HG03139 (cell line): Measurements from ENCODE around the gene ANXA2R.

Experiments used
- ATAC-seq: cut with Tn5 transposase; IDR thresholded peaks from one replicate; pipeline ENCODE4 v1.9.1; 2021; ENCODE audit not compliant: unreplicated experiment

Gene ANXA2R

DNA sequence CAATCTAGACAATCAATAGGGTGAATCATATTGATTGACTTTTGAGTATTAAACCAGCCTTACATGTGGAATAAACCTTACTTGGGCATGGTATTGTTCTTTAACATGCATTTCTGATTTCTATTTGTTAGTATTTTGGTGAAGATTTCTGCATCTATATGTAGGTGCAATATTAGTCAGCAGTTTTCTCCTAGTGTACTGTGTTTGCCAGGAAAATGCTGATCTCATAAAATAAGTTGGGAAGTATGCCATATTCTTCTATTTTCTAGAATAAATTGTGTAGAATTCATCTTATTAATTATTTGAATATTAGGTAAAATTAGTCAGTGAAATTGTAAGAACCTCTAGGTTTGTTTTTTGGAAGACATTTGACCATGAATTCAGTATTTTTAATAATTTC is 38.4 kb downstream of the ANXA2R start:
- ATAC-seq = no peak

DNA sequence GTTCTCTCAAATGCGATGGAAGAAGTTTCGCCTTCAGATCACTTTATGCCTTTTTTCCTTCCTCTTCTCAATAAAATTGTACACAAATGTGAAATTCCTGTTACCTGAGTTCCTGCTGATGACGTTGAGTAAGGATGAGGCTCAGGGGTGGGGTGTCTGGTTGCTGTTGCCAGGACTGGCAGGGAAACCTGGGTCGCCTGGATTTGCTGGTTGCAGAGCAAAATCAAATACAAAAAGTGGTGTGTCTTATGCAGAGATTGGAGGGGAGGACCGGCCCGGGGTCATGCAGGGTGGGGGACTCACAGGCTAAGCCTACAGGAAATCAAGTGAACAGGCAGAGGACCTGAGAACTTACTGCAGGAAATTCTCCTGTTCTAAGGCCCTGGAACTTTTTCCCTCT is 39.2 kb downstream of the ANXA2R start:
- no peak for ATAC-seq

DNA sequence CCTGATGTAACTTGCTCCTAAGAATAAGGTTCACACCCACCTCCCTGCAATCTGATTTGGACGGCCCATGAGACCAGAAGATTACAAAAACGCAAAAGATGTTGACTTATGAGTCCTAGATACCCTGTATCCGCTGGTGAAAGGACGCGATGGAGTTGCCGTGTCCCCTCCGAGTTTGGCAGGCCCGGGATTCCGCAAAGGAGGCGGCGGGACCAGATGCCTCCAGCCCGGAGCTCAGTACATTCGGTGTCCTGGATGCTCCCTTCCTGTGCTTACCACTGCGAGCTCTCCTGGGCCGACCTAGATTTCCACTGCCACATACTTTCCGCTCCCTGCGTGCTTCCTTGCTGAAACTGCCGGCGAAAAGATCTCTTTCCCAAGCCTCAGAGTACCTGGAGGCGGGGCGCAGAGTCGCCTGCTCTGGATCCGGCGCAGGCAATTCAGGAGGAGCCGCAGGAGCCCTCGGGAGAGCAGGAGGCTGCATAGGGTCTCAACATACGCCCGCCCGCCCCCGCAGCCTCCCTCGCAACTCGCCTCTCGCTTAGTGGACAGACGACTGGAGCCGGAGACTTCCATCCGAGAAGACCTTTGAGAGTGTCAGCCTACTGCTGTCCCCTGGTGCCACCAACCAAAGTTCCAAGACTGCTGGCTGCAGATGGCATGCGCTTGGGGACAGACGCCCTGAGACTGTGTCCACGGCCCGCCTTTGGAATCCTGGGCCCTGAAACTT is 39.8 kb downstream of the ANXA2R start:
- no peak for ATAC-seq

DNA sequence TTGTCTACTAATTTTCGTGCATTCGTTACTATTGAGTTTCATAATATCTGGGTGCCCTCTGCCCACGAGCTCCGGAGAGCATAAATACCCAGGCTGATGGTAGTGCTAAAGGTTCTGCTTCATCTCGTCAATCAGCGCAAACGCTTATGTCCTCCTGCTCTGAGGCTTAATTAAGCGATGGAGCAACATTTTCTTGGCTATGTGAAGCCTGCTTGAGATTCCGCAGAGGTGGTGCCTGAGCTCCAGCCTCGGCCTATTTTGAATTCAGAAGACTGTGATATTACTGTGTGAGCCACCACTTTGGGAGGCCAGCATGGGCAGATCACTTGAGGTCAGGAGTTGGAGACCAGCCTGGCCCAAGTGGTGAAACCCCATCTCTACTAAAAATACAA is 44.8 kb downstream of the ANXA2R start:
- ATAC-seq = no peak

DNA sequence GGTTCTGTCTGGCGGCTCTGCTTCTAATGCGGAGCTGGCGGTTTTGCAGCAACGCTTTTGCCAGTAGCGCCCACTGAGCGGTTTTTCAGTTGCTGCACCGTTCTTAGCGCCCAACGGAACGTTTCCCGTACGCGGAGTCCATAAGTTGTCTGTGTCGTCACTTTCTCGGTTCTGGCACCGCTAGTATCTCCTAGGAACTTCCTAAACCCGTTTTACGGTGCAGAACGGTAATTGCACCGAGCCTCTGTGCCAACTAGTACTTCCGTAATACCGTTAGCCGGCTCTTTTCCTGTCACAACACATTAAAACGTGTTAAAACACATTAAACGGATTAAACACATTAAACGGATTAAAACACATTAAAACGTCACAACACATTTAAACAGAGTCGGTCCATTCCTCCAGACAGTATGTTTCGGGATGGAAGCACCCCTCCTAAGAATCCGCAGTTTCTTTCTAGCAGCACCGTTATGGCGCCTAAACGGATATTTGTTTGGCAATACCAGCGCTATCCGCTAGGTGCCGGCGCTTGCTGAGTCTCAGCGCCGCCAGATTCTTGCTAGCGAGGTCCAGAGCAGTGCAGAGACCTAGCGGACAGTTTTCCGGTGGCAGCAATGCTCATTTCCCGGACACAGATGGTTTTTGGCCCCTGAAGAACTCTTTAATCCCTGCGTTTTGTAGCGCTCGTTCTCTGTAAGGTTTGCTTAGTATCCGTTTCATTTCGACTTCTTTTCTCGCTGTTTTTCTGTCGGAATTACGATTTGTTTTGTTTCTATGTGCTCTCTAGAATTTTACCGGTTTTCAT is 45.4 kb downstream of the ANXA2R start:
- ATAC-seq = peak; percentile 49

DNA sequence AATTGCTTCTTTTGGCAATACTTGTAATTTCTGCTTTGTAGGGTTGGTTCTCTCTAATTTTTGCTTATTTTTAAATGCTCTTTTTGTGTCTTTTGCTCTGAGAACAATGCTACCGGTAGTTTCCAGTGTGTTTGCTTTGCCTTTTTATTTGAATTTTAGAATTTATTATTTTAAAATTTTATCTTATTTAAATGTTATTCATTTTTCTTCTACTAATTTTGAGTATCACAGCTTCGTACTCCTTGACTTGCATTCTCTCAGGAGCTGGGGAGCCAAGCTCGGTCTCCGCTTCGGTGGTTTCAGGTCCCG is 45.9 kb downstream of the ANXA2R start:
- ATAC-seq = no peak

DNA sequence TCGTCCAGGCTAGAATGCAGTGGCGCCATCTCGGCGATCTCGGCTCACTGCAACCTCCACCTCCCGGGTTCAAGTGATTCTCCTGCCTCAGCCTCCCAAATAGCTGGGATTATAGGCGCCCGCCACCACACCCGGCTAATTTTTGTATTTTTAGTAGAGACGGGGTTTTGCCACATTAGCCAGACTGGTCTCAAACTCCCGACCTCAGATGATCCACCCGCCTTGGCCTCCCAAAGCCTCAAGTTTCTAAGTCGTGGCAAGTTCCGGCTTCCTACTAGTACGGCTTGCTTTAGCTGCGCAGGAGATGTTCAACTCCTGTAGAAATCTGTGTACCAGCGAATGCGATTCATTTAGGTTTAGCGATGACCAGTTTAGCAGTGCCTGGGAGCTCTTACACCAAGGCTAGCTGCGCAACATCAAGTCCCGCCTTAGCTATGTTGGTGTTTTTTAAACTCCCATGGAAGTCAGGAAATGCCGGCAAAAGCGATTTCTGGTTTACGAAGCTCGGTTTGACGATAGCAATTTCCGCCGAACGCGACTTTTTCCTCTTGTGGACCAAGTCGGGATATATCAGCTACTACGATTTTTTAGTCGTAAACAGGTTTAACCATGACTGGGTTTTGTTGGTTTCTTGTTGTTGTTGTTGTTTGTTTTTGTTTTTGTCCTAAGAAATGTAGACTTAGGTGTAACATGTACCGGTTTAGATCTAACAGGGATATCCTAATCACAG is 46.4 kb downstream of the ANXA2R start:
- no peak for ATAC-seq

DNA sequence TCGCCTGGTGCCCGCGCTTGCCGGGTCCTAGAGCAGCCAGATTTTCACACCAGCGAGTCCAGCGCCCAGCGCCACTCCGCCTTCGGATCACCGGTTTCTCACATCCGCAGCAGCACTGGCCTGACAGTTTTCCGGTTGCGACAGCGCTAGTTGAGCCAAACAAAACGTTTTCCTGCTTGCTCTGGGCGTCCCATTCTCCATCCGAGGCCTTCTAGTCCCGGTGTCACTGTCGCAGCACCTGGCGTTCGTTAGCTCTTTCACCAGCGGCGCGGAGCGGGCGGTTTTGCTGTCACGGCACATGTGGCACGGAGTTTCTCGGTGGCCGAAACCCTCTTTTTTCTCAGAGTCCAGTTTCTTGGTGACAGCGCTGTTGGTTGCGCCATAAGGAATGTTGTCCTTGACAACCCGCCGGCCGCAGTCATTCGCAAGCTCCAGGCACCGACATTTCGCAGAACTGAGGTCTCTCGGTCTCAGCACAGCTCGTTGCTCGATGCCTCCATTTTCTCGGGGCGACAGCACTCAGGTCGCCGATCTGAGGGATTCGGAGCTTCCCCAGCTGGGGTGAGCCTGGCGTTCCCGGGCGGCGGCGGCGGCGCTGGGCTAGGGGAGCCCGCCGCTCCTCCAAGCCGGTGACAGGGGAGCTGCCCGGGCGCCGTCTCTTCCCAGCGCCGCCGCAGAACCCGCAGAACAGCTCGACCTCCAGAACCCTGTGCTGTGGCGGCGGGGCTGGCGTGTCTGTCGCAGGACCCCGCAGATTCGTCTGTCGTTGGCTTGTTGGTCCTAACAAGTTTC is 47.8 kb downstream of the ANXA2R start:
- ATAC-seq = peak; percentile 43

DNA sequence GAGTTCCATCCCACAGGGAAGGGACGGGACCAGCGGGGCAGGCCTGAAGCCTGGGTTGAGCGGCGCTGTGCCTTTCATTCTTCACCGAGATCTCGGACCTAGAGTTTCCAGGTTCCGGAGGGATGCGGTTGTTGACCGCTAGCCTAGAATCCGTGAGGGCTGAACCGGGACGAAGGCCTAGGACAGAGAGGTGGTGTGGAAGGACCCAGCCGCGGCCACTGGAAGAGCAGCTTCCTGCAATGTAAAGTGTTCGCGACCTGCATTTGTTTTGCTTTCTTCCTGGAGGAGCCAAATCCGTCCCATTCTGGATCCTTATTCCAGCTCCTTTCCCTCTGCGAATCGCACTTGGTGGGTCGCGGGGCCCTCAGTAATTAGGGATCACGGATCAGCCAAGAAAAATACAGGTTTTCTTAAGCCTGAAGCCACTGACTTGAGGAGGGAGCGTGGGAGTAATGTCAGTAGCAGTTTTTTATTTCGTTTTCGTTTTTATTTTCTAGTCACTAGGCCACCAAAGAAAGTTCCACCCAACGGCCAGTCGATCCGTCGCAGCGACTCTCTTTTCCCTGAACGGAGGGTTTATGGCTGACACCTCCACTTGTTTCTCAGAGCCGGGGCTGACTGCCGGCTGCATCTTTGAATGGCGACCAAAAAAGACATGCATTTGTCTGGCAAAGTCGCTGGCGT is 48.6 kb downstream of the ANXA2R start:
- ATAC-seq = peak; percentile 15

DNA sequence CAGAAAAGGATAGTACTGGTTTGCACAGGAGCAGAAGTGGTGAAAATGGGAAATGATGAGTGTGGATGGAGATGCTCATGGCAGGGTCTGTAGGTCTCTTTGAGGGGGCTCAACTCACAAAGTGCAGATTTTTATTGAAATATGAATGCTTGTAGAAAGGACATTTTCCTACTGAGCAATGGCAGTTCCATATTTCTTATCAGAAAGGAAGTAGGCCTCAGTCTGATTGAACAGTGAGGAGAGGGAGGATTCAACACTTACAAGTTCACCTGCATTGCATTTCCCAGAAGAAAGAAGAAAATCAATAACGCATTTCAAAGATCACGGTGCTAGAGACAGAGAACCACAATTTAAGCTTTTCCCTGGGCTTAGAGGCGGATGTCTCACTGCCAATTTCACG is 49.2 kb downstream of the ANXA2R start:
- ATAC-seq = no peak
